ENCODE results near the gene CCDC27.

Gene CCDC27

GRCh38 chr1:3762873-3763228 is 10.6 kb downstream of the CCDC27 start:
- POLR2A ChIA-PET, result no interaction called here

GRCh38 chr1:3763351-3764125 is 11.3 kb downstream of the CCDC27 start:
- TF ChIP-seq, protein P1, sequence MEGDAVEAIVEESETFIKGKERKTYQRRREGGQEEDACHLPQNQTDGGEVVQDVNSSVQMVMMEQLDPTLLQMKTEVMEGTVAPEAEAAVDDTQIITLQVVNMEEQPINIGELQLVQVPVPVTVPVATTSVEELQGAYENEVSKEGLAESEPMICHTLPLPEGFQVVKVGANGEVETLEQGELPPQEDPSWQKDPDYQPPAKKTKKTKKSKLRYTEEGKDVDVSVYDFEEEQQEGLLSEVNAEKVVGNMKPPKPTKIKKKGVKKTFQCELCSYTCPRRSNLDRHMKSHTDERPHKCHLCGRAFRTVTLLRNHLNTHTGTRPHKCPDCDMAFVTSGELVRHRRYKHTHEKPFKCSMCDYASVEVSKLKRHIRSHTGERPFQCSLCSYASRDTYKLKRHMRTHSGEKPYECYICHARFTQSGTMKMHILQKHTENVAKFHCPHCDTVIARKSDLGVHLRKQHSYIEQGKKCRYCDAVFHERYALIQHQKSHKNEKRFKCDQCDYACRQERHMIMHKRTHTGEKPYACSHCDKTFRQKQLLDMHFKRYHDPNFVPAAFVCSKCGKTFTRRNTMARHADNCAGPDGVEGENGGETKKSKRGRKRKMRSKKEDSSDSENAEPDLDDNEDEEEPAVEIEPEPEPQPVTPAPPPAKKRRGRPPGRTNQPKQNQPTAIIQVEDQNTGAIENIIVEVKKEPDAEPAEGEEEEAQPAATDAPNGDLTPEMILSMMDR (IDR thresholded peaks at IDR 0.05; ENCODE audit: insufficient read depth, low read length, missing control alignments), result no peak
- DNase-seq (ENCODE audit: low read depth, low spot score), result no peak
- no peak overlapping the region for H3K4me3 ChIP-seq (ENCODE audit: low read depth, low read length)
- ChIA-PET CTCF (no interaction called here), POLR2A (no interaction called here)

More at GRCh38 chr1:3762873-3763228, 10.6 kb downstream of the CCDC27 start:
- H3K4me3 ChIP-seq (ENCODE audit: low read depth, low read length), result no peak overlapping the region
- no peak for DNase-seq (ENCODE audit: low read depth, low spot score)
- CTCF ChIA-PET, result no interaction called here
- TF ChIP-seq, protein P1 (IDR thresholded peaks at IDR 0.05; ENCODE audit: insufficient read depth, low read length, missing control alignments), result no peak

DNA sequence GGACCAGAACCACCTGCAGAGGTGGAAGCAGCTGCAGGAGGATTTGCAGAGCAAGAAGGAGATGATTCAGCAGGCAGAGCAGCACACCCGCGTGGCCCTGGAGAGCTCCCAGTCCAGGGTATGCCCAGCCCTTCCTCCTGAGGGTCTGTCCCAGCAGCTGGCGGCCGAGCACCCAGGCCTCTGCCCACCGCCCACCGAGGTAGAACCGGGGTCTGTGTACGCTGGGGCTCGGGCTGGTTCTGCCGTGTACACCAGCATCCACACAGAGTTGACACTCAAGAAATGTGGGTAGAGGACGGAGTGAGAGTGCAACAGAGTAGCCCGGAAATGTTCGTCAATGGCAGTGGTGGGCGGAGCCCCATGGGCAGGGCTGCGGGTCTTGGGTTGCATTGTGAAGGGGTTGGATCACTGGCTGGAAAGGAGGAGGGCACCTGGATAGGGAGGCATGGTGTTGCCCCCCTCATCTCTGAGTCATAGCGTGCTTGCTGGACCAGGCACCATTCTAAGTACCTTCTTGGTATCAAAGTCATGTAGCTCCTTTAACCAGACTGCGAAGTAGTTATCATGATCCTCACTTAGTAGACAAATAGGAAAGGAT is 15.2 kb downstream of the CCDC27 start:
- H3K4me3 ChIP-seq (ENCODE audit: low read depth, low read length), result no peak overlapping the region
- TF ChIP-seq, protein P1 (IDR thresholded peaks at IDR 0.05; ENCODE audit: insufficient read depth, low read length, missing control alignments), result no peak
- CTCF ChIA-PET, result interaction anchor here (1.9 kb wide), 1 partner anchor 43 kb away, joined by 5 read pairs; no protein-coding TSS in a partner anchor
- no peak for DNase-seq (ENCODE audit: low read depth, low spot score)
- POLR2A ChIA-PET, result no interaction called here

DNA sequence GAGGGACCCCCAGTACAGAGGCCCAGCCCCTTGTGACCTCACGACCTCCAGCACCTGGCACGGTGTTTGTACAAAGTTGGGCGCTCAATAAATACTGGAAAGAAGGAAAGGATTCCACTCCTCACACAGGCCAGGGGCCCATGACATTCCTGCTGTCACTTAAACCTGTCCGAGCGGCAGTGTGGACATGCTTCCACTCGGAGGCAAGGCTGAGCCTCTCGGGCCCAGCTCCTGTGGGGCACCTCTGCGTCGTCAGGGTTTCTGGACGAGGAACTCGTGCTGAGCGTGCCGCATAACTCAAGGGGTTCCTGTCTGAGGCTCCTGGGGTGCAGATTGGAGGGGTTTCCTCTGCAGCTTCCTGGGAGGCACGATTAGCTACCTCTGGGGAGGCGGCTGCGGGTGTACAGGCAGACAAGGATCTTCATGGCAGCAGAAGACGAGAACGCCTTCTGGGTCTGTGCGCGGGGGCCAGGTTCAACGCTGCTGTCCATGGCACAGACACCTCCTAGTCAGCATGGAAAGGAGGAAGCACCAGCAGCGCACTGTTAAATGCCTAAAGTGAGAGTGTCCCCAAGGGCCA is 16.7 kb downstream of the CCDC27 start:
- ChIA-PET POLR2A (no interaction called here), CTCF (interaction anchor here (1.5 kb wide), 1 partner anchor 44 kb away, joined by 5 read pairs; no protein-coding TSS in a partner anchor)
- H3K4me3 ChIP-seq (ENCODE audit: low read depth, low read length), result no peak overlapping the region
- TF ChIP-seq, protein P1 (IDR thresholded peaks at IDR 0.05; ENCODE audit: insufficient read depth, low read length, missing control alignments), result no peak
- DNase-seq (ENCODE audit: low read depth, low spot score), result no peak

GRCh38 chr1:3770047-3770765 is 18.0 kb downstream of the CCDC27 start:
- DNase-seq (ENCODE audit: low read depth, low spot score), result no peak
- H3K4me3 ChIP-seq (ENCODE audit: low read depth, low read length), result no peak overlapping the region
- ChIA-PET CTCF (interaction anchor here (1.3 to 1.5 kb wide), 3 partner anchors 9 to 75 kb away, joined by 3 to 5 read pairs (median 3); no protein-coding TSS in a partner anchor), POLR2A (no interaction called here)
- TF ChIP-seq, protein P1 (IDR thresholded peaks at IDR 0.05; ENCODE audit: insufficient read depth, low read length, missing control alignments), result no peak

All from AG04449 (cell line).